ENCODE results near the gene FAM107B.

GRCh38 chr10:14540611-14541010 lies 234.1 kb downstream of the FAM107B start:
- TF ChIP-seq POLR2A (IDR thresholded peaks at IDR 0.05; ENCODE audit: low read depth, low read length) (no peak), CTCF (IDR thresholded peaks at IDR 0.05 in 2 of 3, conservative IDR thresholded peaks at IDR 0.05 in 1 of 3; ENCODE audit: control insufficient read depth in 2 of 3, extremely low read depth in 1 of 3, insufficient read depth in 1 of 3, low read depth in 3 of 3, low read length in 3 of 3) (no peak)

All from GM12878 (cell line).